A673 (cell line): ENCODE results near the gene PSMA2.

Experiments used
- CTCF ChIP-seq: fragments of 300-800, 200-600 bp; sonication (generic); conservative IDR thresholded peaks from 2 replicates; pipeline ENCODE4 v1.5.1; 2017; ENCODE audit warnings: low read depth, mild to moderate bottlenecking, antibody characterized with exemption, low read length, moderate library complexity, mixed read lengths
- EZH2 ChIP-seq: fragments of 200-600 bp; sonication (generic); IDR thresholded peaks from 2 replicates; pipeline ENCODE4 v1.6.1; 2017; ENCODE audit warnings: borderline replicate concordance, low read depth, mild to moderate bottlenecking, mixed read lengths, antibody characterized with exemption, low read length; ENCODE audit not compliant: poor library complexity, severe bottlenecking

- TF ChIP-seq CTCF, result no peak
- TF ChIP-seq EZH2, result no peak
These were observed at the start of gene PSMA2, which contains the start of gene MRPL32 for GRCh38 chr7:42931834-42932651.
